Karpas-422 (cell line): ENCODE measurements around the gene SLCO4A1. TPM values are rescaled to one million over a fixed set of nuclear protein-coding genes. Genes with fewer than 3 reads are reported as not detected.
A peak's percentile ranks its signal among the peaks of the same experiment; 100 is the strongest.

Experiments
- DNase-seq: peaks from one replicate; pipeline ENCODE4 v3.0.0-alpha.2; 2015
- H2AFZ ChIP-seq: fragments of 200-600 bp; sonication (generic); 2 replicates; pipeline ENCODE4 v1.6.1; 2014; ENCODE audit warnings: antibody characterized with exemption, low read length, mixed read lengths
- H3K27ac ChIP-seq: fragments of 200-600 bp; sonication (generic); 2 replicates; pipeline ENCODE4 v1.5.1; 2014; ENCODE audit warnings: mild to moderate bottlenecking, low read length, moderate library complexity
- H3K27me3 ChIP-seq: fragments of 200-600 bp; sonication (generic); 2 replicates; pipeline ENCODE4 v1.6.1; 2014; ENCODE audit warnings: low read length, mixed read lengths
- H3K36me3 ChIP-seq: fragments of 200-600 bp; sonication (generic); 2 replicates; pipeline ENCODE4 v1.6.1; 2014; ENCODE audit warnings: low read length, mixed read lengths; ENCODE audit not compliant: insufficient read depth
- H3K4me1 ChIP-seq: fragments of 200-600 bp; sonication (generic); 2 replicates; pipeline ENCODE4 v1.6.1; 2014; ENCODE audit warnings: mild to moderate bottlenecking, low read length, mixed read lengths
- H3K4me2 ChIP-seq: fragments of 200-600 bp; sonication (generic); 2 replicates; pipeline ENCODE4 v1.6.1; 2014; ENCODE audit warnings: low read length, low read depth, mild to moderate bottlenecking; ENCODE audit not compliant: poor library complexity, severe bottlenecking
- H3K4me3 ChIP-seq: fragments of 200-600 bp; sonication (generic); 2 replicates; pipeline ENCODE4 v1.5.1; 2014; ENCODE audit warnings: mild to moderate bottlenecking, antibody characterized with exemption, low read length, mixed read lengths
- H3K79me2 ChIP-seq: fragments of 200-600 bp; sonication (generic); 2 replicates; pipeline ENCODE4 v1.6.1; 2014; ENCODE audit warnings: mild to moderate bottlenecking, low read length, mixed read lengths
- H3K9ac ChIP-seq: fragments of 200-600 bp; sonication (generic); 2 replicates; pipeline ENCODE4 v1.6.0; 2014; ENCODE audit warnings: low read length
- H3K9me2 ChIP-seq: fragments of 200-600 bp; sonication (generic), shearing (Covaris generic); replicated peaks from 2 replicates; pipeline ENCODE4 v1.6.0; 2014; ENCODE audit warnings: mild to moderate bottlenecking, low read length, moderate library complexity; ENCODE audit not compliant: insufficient read depth
- H3K9me3 ChIP-seq: fragments of 300-700, 200-600 bp; sonication (generic); 2 replicates; pipeline ENCODE4 v1.6.1; 2014; ENCODE audit warnings: low read length, mixed read lengths
- H4K20me1 ChIP-seq: fragments of 200-600 bp; sonication (generic); 2 replicates; pipeline ENCODE4 v1.6.1; 2014; ENCODE audit warnings: mild to moderate bottlenecking, antibody characterized with exemption, low read length, low read depth; ENCODE audit not compliant: insufficient read depth
- total RNA-seq: library from RNA; depleted of rRNA; stranded (reverse); fragments of >200 nt; shearing (Covaris generic); gene quantifications from 2 replicates; pipeline ENCODE4 v1.2.3, GENCODE V29; 2014; ENCODE audit warnings: low replicate concordance

SLCO4A1 gene
- total RNA-seq, 1 experiment from 2014 or later = not detected

DNA sequence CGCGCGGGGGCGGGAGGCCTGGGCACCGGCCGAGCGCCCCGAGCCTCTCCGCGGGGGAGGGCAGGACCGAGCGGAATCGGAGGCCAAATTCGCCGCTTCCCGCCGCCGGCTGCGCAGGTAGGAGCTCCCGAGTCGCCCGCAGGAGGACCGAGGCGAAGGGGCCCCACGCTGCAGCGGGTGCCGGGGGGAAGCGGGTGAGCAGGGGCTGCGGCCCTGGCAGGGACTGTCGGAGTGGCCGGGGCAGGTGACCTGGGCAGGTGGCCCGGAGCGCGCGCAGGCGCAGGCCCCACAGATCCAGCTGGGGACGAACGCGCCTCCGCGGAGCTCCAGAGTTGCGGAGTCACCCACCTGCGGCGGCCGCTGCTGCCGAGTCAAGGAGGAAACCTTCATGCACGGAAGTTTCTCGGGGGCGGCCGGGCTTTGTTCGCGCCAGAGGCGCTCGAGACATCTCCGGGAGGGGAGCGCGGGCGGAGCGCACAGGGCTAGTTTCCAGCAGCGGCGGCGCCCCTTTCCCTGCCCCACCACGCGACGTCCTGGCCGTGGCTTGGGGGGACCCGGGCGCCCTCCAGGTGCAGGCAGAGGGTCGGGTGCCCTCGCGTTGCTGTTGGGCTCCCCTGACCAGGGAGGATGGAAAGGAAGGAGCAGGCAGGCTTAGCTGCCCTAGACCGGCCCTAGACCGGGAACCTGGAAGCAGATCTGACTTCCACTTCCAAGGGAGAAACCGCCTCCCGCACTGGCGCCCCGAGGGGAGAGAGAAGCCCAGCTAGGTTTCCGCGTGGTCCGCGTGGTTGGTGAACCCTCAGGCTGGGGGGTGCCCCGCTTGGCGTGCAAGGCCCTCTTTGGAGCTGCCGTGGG lies 590 bp downstream of the SLCO4A1 start:
- Histone ChIP-seq H3K4me1 (peaks cover 12% of the 10 kb centered on the region), H3K79me2 (no peaks in the 10 kb centered on the region), H3K27me3 (no peaks in the 10 kb centered on the region), H3K9me3 (no peaks in the 10 kb centered on the region), H3K4me2 (peak overlapping the region; percentile 70), H3K9me2 (no peaks in the 10 kb centered on the region), H3K9ac (peak overlapping the region; percentile 62), H3K36me3 (no peaks in the 10 kb centered on the region), H2AFZ (no peak overlapping the region; the same call in 1 of the 2 replicates), H3K27ac (no peak overlapping the region), H4K20me1 (0 out of 2 replicates have a peak, but pooled peaks cover 11% of the 10 kb centered on the region), H3K4me3 (peak overlapping the region; percentile 65)
- DNase-seq = peak; percentile 46

DNA sequence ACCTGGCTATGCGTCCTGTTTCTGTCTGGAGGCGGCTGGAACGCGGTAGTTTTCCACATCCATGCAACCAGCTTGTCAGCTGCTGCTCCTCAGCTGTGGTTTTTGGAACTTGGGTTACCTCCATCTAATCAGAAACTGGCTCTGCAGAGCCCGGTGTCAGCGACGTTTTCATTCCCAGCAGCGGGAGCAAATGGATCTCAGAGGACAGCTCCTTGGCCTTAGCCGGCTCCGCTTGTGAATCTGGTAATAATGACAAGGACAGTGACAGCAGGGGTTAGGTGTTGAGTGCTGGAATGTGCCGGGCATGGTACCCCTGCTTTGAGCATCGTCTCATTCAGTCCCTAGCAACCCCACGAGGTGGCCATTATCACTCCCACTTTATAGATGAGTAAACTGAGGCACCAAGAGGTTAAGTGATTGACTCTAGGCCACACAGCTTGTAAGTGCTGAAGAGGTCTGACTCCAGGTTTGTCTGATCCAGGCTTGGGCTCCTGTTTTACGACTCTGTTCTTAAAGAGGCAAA lies 1.3 kb downstream of the SLCO4A1 start:
- Histone ChIP-seq H3K9ac (no peak overlapping the region), H3K4me2 (peak overlapping the region; percentile 70), H3K4me1 (peaks cover 12% of the 10 kb centered on the region), H3K27ac (no peak overlapping the region), H3K4me3 (no peak overlapping the region), H3K27me3 (no peaks in the 10 kb centered on the region), H2AFZ (no peak overlapping the region), H3K9me3 (no peaks in the 10 kb centered on the region), H4K20me1 (0 out of 2 replicates have a peak, but pooled peaks cover 11% of the 10 kb centered on the region), H3K9me2 (no peaks in the 10 kb centered on the region), H3K79me2 (no peaks in the 10 kb centered on the region), H3K36me3 (no peaks in the 10 kb centered on the region)
- no peak for DNase-seq

DNA sequence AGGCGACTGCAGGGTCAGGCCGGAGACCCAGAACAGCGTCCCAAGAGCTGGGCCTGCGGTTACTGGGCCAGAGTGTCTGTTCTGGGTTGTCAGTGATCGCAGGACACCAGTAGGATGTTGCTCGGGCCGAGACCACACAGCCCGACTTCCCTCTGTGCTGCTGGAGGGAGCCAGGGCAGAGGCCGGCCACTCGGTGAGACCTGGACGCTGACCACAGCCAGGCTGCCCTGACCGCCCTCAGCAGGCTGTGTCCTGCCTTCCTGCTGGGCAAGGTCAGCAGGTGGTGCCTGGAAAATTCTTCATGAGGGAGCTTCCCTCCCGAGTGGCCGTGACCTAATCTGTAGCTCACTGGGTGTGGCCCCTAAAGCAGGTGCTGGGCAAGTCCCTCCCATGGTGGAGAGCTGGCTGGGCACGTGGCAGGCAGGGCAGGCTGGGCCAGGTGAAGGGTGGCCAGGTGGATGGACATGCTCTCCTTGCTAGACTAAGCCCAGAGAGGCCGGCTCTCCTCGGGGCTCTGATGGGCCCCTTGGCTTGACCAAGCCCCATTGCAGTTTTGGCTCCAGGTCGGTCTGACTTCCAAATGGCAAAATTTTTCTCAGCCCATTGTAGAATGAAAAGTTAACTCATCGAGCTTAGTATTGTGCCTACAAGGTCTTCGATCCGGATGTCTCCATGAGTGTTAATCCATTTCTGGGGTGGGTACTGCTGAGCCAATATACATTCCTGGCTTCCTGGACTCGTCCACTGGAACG lies 1.9 kb downstream of the SLCO4A1 start:
- no peaks in the 10 kb centered on the region for H3K79me2 ChIP-seq
- no peak overlapping the region for H3K4me2 ChIP-seq
- H3K9me3 ChIP-seq = no peaks in the 10 kb centered on the region
- no peaks in the 10 kb centered on the region for H3K36me3 ChIP-seq
- no peak overlapping the region for H3K27ac ChIP-seq
- H3K4me3 ChIP-seq = no peak overlapping the region
- no peaks in the 10 kb centered on the region for H3K9me2 ChIP-seq
- DNase-seq = no peak
- H2AFZ ChIP-seq = no peak overlapping the region
- 0 out of 2 replicates have a peak, but pooled peaks cover 11% of the 10 kb centered on the region for H4K20me1 ChIP-seq
- H3K4me1 ChIP-seq = peaks cover 12% of the 10 kb centered on the region
- H3K9ac ChIP-seq = no peak overlapping the region
- no peaks in the 10 kb centered on the region for H3K27me3 ChIP-seq

DNA sequence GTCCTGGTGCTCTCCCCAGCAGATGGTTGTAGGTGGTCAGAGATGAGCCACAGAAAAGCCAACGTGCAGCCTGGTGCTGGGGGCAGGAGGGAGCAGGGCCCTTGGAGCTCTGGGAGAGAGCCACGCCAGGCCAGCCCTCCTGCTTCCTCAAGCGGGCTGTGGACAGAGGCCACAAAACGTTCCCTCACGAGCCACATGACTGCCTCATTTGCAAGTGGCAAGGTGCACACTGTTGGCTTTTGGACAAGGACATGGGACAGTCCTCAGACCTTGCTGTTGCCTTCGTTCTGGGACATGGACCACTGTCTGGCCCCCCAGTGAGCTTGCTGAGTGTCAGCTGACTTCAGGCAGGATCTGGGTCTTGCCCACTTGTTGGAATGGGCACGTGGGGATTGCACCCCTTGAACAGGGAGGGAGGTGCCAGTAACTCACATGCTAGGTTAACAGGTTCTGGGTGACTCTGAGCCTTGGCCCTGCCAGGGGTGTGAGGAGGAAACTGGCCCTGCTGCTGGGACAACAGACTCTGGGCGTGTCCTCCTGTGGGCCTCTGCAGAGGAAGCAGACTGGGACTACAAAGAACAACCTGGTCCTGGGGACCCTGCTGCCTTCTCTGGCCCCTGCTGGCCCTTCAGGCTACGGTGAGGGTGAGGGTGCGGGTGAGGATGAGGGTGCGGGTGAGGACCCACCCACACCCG lies 2.6 kb downstream of the SLCO4A1 start:
- Histone ChIP-seq H3K4me1 (peaks cover 12% of the 10 kb centered on the region), H3K79me2 (no peaks in the 10 kb centered on the region), H3K27ac (no peak overlapping the region), H3K4me3 (no peak overlapping the region), H3K27me3 (no peaks in the 10 kb centered on the region), H2AFZ (no peak overlapping the region), H3K36me3 (no peaks in the 10 kb centered on the region), H3K4me2 (no peak overlapping the region), H3K9me2 (no peaks in the 10 kb centered on the region), H3K9me3 (no peaks in the 10 kb centered on the region), H3K9ac (no peak overlapping the region), H4K20me1 (0 out of 2 replicates have a peak, but pooled peaks cover 11% of the 10 kb centered on the region)
- DNase-seq = no peak

DNA sequence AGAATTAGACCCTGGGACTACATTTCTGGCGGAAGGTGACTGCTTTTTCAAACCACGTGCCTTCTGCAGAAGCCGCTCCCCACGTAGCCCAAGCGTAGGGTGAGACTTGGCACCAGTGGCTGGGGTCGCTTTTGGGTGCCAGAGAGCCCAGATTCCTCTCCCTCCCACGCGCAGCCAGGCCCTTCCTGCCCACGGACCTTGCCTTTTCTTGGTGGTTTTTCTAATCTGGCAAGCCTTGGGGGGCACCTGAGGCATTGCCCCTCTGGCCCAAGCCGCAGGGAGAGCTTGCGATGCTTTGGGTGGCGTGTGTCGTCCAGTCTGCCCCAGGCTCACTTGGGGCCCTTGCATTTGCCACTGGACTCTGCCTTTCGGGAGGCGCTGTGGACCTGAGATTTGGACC lies 3.3 kb downstream of the SLCO4A1 start:
- 0 out of 2 replicates have a peak, but pooled peaks cover 11% of the 10 kb centered on the region for H4K20me1 ChIP-seq
- H3K4me2 ChIP-seq = no peak overlapping the region
- no peak overlapping the region for H3K9ac ChIP-seq
- no peaks in the 10 kb centered on the region for H3K27me3 ChIP-seq
- peaks cover 12% of the 10 kb centered on the region for H3K4me1 ChIP-seq
- no peaks in the 10 kb centered on the region for H3K79me2 ChIP-seq
- H3K9me3 ChIP-seq = no peaks in the 10 kb centered on the region
- no peak overlapping the region for H2AFZ ChIP-seq
- no peak for DNase-seq
- no peak overlapping the region for H3K27ac ChIP-seq
- no peaks in the 10 kb centered on the region for H3K36me3 ChIP-seq
- no peak overlapping the region for H3K4me3 ChIP-seq
- no peaks in the 10 kb centered on the region for H3K9me2 ChIP-seq

DNA sequence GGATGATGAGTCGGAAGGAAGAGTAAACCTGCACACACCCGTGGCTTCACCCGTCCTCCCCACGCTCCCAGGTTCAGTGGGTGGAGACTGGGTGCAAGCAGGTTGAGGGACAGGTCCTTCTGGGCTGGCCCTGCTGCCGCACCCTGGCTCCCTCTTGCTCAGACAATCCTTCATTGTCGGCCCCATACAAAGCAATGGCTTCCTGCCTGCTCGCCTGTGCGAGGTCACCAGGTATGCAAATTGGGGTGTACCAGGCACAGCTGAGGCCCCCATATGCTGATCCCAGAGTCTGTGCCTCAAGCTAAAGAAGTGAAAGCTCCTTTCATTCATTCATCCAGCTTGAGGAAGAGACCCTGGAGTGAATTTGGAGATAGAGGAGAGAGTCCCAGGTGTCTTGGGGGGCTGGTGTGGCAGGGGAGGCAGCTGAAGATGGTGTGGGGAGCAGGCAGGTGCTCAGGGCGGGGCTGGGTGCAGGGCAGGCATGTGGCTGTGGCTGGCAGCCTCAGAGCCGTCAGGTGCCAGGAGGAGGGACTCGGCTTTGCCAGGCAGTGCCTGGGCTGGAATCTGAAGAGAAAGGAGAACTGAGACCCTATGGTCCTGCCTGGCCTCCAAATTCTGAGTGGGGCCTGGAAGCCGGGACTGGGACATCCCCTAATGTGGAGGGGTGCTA lies 4.7 kb downstream of the SLCO4A1 start:
- H3K9ac ChIP-seq = no peak overlapping the region

DNA sequence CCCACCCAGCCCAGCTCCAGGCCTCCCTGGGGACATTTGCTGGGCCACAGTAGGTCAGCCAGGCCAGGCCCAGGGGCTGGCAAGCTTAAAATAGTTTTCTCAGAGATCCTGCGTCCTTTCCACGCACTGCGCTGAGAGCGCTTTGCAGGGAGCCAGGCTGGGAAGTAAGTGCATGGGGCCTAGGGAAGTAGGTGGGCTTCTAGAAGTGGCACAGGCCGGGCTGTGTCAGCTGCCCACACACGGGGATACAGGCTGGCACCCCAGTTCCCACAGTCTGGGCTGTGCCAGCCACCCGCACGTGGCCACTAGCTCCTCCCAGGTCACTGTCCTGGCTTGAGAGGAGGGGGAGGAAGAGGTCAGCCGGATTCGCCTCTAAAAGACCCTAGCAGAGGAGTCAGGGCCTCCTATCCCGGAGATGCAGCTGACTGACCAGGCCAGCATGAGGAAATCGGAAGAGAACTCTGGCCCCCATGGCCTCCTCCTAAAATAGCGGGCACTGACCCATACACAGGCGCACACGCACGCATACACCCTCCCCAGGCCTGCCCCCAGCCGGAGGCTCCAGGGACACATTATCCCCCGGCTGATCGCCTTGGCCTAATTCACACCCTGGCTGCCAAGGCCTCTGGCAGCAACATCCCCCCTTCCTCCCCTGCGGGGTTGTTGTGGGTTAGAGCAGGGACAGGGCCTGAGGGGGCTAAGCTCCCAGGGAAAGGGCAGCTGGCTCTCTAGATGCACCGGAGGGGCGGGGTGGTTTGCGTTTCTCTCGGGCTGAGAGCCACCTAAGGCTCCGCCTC lies 5.4 kb downstream of the SLCO4A1 start:
- H3K4me3 ChIP-seq = no peak overlapping the region
- H3K36me3 ChIP-seq = no peaks in the 10 kb centered on the region
- no peak overlapping the region for H3K4me2 ChIP-seq
- no peak for DNase-seq
- H3K9me2 ChIP-seq = no peaks in the 10 kb centered on the region
- H2AFZ ChIP-seq = no peak overlapping the region
- no peak overlapping the region for H3K27ac ChIP-seq
- H4K20me1 ChIP-seq = 0 out of 2 replicates have a peak, but pooled peaks cover 11% of the 10 kb centered on the region
- H3K9me3 ChIP-seq = no peaks in the 10 kb centered on the region
- peaks cover 11% of the 10 kb centered on the region for H3K4me1 ChIP-seq
- H3K9ac ChIP-seq = no peak overlapping the region
- no peaks in the 10 kb centered on the region for H3K79me2 ChIP-seq
- H3K27me3 ChIP-seq = no peaks in the 10 kb centered on the region

More for the DNA sequence above, 4.7 kb downstream of the SLCO4A1 start:
- H3K4me3 ChIP-seq = no peak overlapping the region
- H3K79me2 ChIP-seq = no peaks in the 10 kb centered on the region
- H3K27me3 ChIP-seq = no peaks in the 10 kb centered on the region
- H3K9me3 ChIP-seq = no peaks in the 10 kb centered on the region
- H2AFZ ChIP-seq = no peak overlapping the region
- H3K27ac ChIP-seq = no peak overlapping the region
- H3K9me2 ChIP-seq = no peaks in the 10 kb centered on the region
- 0 out of 2 replicates have a peak, but pooled peaks cover 11% of the 10 kb centered on the region for H4K20me1 ChIP-seq
- H3K36me3 ChIP-seq = no peaks in the 10 kb centered on the region
- H3K4me2 ChIP-seq = no peak overlapping the region
- DNase-seq = peak; percentile 47
- H3K4me1 ChIP-seq = peaks cover 10% of the 10 kb centered on the region
